ENCODE measurements around the gene ATP2C1. TPM values are rescaled to one million over a fixed set of nuclear protein-coding genes. Genes with fewer than 3 reads are reported as not detected.

Gene ATP2C1
- total and polyA plus RNA-seq, 2 of the 13 experiments (the other 11 are each of a cell fraction or from before 2014, with no cell fraction given) = 32.4 to 37.6 TPM

DNA sequence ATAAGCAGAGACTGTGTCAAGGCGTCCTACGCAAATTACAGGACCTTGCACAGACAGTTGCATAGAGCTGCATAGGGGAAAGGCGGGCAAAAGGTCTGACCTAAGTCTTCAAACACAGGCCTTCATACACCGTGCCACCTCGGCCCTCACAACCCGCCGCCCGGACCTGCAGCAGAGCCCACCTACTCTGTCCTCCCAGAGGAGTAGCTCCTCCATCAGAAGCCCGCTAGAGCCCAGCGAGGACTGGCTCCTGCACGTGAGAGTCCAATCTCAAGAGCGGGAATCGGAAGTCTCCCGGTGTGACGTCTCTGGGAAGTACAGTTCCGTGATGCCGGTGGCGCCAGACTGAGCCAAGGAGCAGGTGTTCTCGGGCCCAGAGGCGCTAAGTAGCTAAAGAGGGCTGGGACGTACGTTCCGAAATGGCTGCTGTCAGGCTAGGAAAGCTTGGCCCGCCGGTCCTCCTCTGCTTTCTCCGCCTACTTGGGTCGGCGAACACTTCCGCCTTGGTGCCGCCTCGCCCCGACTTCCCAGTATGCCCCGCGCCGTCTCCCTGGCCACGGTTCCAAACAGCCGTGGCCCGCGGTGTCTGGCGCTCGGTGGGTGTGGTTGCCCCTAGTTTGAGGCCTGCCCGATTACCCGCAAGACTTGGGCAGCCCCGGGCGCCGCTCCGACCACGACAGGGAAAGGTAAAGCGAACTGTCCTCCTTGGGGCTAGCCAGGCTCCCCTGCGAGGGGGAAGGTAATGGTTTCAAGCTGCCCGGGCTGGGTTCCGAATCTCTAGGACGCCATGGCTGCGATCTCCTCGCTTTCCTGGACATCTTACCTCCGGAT lies 132.7 kb downstream of the ATP2C1 start, which contains the start of the genes ASTE1 and NEK11 (continued):
- TF ChIP-seq, protein P1, sequence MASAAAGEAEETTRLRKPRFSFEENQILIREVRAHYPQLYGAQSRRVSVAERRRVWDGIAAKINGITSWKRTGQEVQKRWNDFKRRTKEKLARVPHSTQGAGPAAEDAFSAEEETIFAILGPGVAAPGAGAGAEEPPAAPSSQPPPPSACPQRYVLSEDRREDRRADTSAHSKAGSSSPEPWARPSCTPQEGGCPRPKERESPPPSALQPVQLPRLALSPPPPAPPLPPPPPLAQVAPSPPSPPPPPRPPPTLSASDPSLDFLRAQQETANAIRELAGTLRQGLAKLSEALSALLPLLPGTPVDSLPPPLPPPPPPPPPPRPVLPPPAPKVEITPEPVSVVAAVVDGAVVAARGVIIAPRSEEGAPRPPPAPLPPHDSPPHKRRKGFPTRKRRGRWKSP (CRISPR knock-in tag; IDR thresholded peaks at IDR 0.05) = 0 out of 2 replicates have a peak, but pooled peaks have one; percentile 31
- no peak for TF ChIP-seq CENPT (CRISPR knock-in tag; IDR thresholded peaks at IDR 0.05; ENCODE audit: low read depth)
- TF ChIP-seq CEBPB (IDR thresholded peaks at IDR 0.05; ENCODE audit: borderline replicate concordance, low read depth, low read length) = no peak
- no peak for TF ChIP-seq ZNF850 (CRISPR knock-in tag; conservative IDR thresholded peaks at IDR 0.05)
- peak; percentile 29 for TF ChIP-seq AGO2 (optimal IDR thresholded peaks at IDR 0.05; ENCODE audit: low read depth, low read length)
- TF ChIP-seq, protein P2, sequence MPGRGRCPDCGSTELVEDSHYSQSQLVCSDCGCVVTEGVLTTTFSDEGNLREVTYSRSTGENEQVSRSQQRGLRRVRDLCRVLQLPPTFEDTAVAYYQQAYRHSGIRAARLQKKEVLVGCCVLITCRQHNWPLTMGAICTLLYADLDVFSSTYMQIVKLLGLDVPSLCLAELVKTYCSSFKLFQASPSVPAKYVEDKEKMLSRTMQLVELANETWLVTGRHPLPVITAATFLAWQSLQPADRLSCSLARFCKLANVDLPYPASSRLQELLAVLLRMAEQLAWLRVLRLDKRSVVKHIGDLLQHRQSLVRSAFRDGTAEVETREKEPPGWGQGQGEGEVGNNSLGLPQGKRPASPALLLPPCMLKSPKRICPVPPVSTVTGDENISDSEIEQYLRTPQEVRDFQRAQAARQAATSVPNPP (CRISPR knock-in tag; IDR thresholded peaks at IDR 0.05) = peak; percentile 79; the same call in 1 of the 2 replicates
- TF ChIP-seq BCL6 (CRISPR knock-in tag; IDR thresholded peaks at IDR 0.05) = no peak; the same call in 1 of the 2 replicates
- TF ChIP-seq, protein P3, sequence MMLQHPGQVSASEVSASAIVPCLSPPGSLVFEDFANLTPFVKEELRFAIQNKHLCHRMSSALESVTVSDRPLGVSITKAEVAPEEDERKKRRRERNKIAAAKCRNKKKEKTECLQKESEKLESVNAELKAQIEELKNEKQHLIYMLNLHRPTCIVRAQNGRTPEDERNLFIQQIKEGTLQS (CRISPR knock-in tag; IDR thresholded peaks at IDR 0.05) = no peak
- no peak for TF ChIP-seq IRX3 (CRISPR knock-in tag; IDR thresholded peaks at IDR 0.05; ENCODE audit: borderline replicate concordance, low read depth)
- peak; percentile 86 for TF ChIP-seq IRF2 (CRISPR knock-in tag; IDR thresholded peaks at IDR 0.05)
- peak; percentile 83 for TF ChIP-seq BHLHE40 (IDR thresholded peaks at IDR 0.05; ENCODE audit: low read length)
- TF ChIP-seq EED (CRISPR knock-in tag; IDR thresholded peaks at IDR 0.05) = no peak
- TF ChIP-seq, protein P4, sequence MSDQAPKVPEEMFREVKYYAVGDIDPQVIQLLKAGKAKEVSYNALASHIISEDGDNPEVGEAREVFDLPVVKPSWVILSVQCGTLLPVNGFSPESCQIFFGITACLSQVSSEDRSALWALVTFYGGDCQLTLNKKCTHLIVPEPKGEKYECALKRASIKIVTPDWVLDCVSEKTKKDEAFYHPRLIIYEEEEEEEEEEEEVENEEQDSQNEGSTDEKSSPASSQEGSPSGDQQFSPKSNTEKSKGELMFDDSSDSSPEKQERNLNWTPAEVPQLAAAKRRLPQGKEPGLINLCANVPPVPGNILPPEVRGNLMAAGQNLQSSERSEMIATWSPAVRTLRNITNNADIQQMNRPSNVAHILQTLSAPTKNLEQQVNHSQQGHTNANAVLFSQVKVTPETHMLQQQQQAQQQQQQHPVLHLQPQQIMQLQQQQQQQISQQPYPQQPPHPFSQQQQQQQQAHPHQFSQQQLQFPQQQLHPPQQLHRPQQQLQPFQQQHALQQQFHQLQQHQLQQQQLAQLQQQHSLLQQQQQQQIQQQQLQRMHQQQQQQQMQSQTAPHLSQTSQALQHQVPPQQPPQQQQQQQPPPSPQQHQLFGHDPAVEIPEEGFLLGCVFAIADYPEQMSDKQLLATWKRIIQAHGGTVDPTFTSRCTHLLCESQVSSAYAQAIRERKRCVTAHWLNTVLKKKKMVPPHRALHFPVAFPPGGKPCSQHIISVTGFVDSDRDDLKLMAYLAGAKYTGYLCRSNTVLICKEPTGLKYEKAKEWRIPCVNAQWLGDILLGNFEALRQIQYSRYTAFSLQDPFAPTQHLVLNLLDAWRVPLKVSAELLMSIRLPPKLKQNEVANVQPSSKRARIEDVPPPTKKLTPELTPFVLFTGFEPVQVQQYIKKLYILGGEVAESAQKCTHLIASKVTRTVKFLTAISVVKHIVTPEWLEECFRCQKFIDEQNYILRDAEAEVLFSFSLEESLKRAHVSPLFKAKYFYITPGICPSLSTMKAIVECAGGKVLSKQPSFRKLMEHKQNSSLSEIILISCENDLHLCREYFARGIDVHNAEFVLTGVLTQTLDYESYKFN (CRISPR knock-in tag; conservative IDR thresholded peaks at IDR 0.05) = 0 out of 2 replicates have a peak, but pooled peaks have one; percentile 37
- TF ChIP-seq SMC3 (IDR thresholded peaks at IDR 0.05; ENCODE audit: low read length) = no peak
- TF ChIP-seq KLF13 (CRISPR knock-in tag; IDR thresholded peaks at IDR 0.05) = peak; percentile 55; the same call in 1 of the 2 replicates
- TF ChIP-seq ZNF556 (CRISPR knock-in tag; IDR thresholded peaks at IDR 0.05; ENCODE audit: borderline replicate concordance) = peak; percentile 91; the same call in 1 of the 2 replicates
- TF ChIP-seq HOXA9 (CRISPR knock-in tag; IDR thresholded peaks at IDR 0.05; ENCODE audit: borderline replicate concordance) = 0 out of 2 replicates have a peak, but pooled peaks have one; percentile 30
- TF ChIP-seq, protein P5, sequence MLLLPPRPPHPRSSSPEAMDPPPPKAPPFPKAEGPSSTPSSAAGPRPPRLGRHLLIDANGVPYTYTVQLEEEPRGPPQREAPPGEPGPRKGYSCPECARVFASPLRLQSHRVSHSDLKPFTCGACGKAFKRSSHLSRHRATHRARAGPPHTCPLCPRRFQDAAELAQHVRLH (CRISPR knock-in tag; IDR thresholded peaks at IDR 0.05; ENCODE audit: borderline replicate concordance, low read depth) = 0 out of 2 replicates have a peak, but pooled peaks have one; percentile 29
- TF ChIP-seq ZNF224 (CRISPR knock-in tag; IDR thresholded peaks at IDR 0.05) = no peak; the same call in 1 of the 2 replicates
- TF ChIP-seq ZZZ3 (CRISPR knock-in tag; IDR thresholded peaks at IDR 0.05; ENCODE audit: borderline replicate concordance) = peak; percentile 42; the same call in 1 of the 2 replicates
- no peak for TF ChIP-seq GPN1 (CRISPR knock-in tag; IDR thresholded peaks at IDR 0.05; ENCODE audit: borderline replicate concordance)
- TF ChIP-seq HNF4A (CRISPR knock-in tag; IDR thresholded peaks at IDR 0.05) = 0 out of 2 replicates have a peak, but pooled peaks have one; percentile 3
- no peak for TF ChIP-seq ATF7 (IDR thresholded peaks at IDR 0.05)
- no peak; the same call in 1 of the 2 replicates for TF ChIP-seq ATF7 (CRISPR knock-in tag; IDR thresholded peaks at IDR 0.05)

Data from HepG2 (cell line).